Measurements from ENCODE around the gene KCNK18.

Gene KCNK18

GRCh38 chr10:117254774-117255735, 57.8 kb downstream of the KCNK18 start:
- DNase-seq: no peak

GRCh38 chr10:117255835-117256460, 58.7 kb downstream of the KCNK18 start:
- DNase-seq: no peak

- no peak for DNase-seq
These were observed 59.6 kb downstream of the KCNK18 start for GRCh38 chr10:117256910-117257309.

- DNase-seq: no peak
These were observed 60.4 kb downstream of the KCNK18 start for GRCh38 chr10:117257721-117258120.

- no peak for DNase-seq
These were observed 62.0 kb downstream of the KCNK18 start for GRCh38 chr10:117259279-117259678.
